Suprapubic skin (tissue), 4 donors: ENCODE data around the gene AGTR1. TPM values are rescaled to one million over a fixed set of nuclear protein-coding genes. Genes with fewer than 3 reads are reported as not detected.
"Not testable (repeated sequence)": the region's sequence is repeated elsewhere in the genome, so short reads cannot be mapped to it uniquely, and the experiment has no call there.

Experiments used
- DNase-seq, 2 donors: peaks; one replicate each; pipeline ENCODE4 v3.0.0-alpha.2; 2019; ENCODE audit warnings: low spot score in 2 of 2
- H3K27ac ChIP-seq: fragments of 200-600 bp; sonication (generic); one replicate; pipeline ENCODE4 v1.5.1; 2019
- H3K27me3 ChIP-seq: fragments of 200-600 bp; sonication (generic); one replicate; pipeline ENCODE4 v1.5.1; 2019
- H3K36me3 ChIP-seq: fragments of 200-600 bp; sonication (generic); one replicate; pipeline ENCODE4 v1.5.1; 2019
- H3K4me1 ChIP-seq: fragments of 200-600 bp; sonication (generic); one replicate; pipeline ENCODE4 v1.5.1; 2019
- H3K4me3 ChIP-seq: fragments of 200-600 bp; sonication (generic); one replicate; pipeline ENCODE4 v1.5.1; 2019; ENCODE audit warnings: mild to moderate bottlenecking
- H3K9me3 ChIP-seq: fragments of 200-600 bp; sonication (generic); one replicate; pipeline ENCODE4 v1.5.1; 2019
- CTCF ChIP-seq, 2 donors: fragments of 200-600 bp in 1 of 2; fragments of 450-650 bp in 1 of 2; sonication (generic) in 1 of 2; IDR thresholded peaks; one replicate each; pipeline ENCODE4 v1.5.1; 2016 to 2019; ENCODE audit warnings: antibody characterized with exemption in 2 of 2, mild to moderate bottlenecking in 1 of 2, moderate library complexity in 1 of 2
- EP300 ChIP-seq: sonication (generic); formaldehyde crosslinking; IDR thresholded peaks from one replicate; pipeline ENCODE4 v1.6.1; 2017; ENCODE audit warnings: antibody characterized with exemption
- POLR2A ChIP-seq, 2 donors: fragments of 450-650 bp; IDR thresholded peaks; one replicate each; pipeline ENCODE4 v1.6.1; 2017; ENCODE audit warnings: antibody characterized with exemption in 2 of 2, mild to moderate bottlenecking in 2 of 2, moderate library complexity in 2 of 2
- POLR2AphosphoS5 ChIP-seq, 3 donors: sonication (generic); formaldehyde crosslinking; IDR thresholded peaks; one replicate each; pipeline ENCODE4 v1.6.1; 2017; ENCODE audit warnings: antibody characterized with exemption in 3 of 3
- WGBS: methylation state at CpG from one replicate; pipeline ENCODE4 v1.1.5; 2018; 5-methylcytosine and 5-hydroxymethylcytosine counted together
- total RNA-seq, 4 donors: library from RNA; depleted of rRNA; stranded (reverse); fragments of >200 nt; gene quantifications; one replicate each; pipeline ENCODE4 v1.1.0, GENCODE V29; 2016

Gene AGTR1
- total RNA-seq, 4 donors from 2014 or later, result 6.3 to 17.4 (median 14.1) TPM

GRCh38 chr3:148763986-148764935 lies 66.6 kb downstream of the AGTR1 start:
- Histone ChIP-seq H3K27ac (no peak overlapping the region), H3K36me3 (no peaks in the 10 kb centered on the region), H3K4me1 (no peaks in the 10 kb centered on the region), H3K9me3 (no peaks in the 10 kb centered on the region), H3K4me3 (no peak overlapping the region), H3K27me3 (no peaks in the 10 kb centered on the region)
- 45% methylated on average over 1 of the region's 1 CpG for WGBS
- DNase-seq, result no peak
- no peak for TF ChIP-seq POLR2A (IDR thresholded peaks at IDR 0.05)
- no peak for TF ChIP-seq CTCF (IDR thresholded peaks at IDR 0.05)
- no peak for TF ChIP-seq EP300
- no peak for TF ChIP-seq POLR2AphosphoS5 (IDR thresholded peaks at IDR 0.05)

GRCh38 chr3:148772361-148772760 lies 74.7 kb downstream of the AGTR1 start:
- Histone ChIP-seq H3K9me3 (no peaks in the 10 kb centered on the region), H3K4me1 (no peaks in the 10 kb centered on the region), H3K36me3 (no peaks in the 10 kb centered on the region), H3K27me3 (no peaks in the 10 kb centered on the region), H3K4me3 (no peak overlapping the region), H3K27ac (no peak overlapping the region)
- WGBS, result 29% methylated on average over 2 of the region's 2 CpGs
- no peak for TF ChIP-seq CTCF (IDR thresholded peaks at IDR 0.05)
- no peak for TF ChIP-seq POLR2A (IDR thresholded peaks at IDR 0.05)
- TF ChIP-seq POLR2AphosphoS5 (IDR thresholded peaks at IDR 0.05), result no peak
- no peak for TF ChIP-seq EP300
- no peak for DNase-seq

- Histone ChIP-seq H3K36me3 (no peaks in the 10 kb centered on the region), H3K4me1 (no peaks in the 10 kb centered on the region), H3K27me3 (no peaks in the 10 kb centered on the region), H3K27ac (no peak overlapping the region), H3K4me3 (no peak overlapping the region), H3K9me3 (no peaks in the 10 kb centered on the region)
- TF ChIP-seq POLR2A (IDR thresholded peaks at IDR 0.05), result no peak
- no peak for TF ChIP-seq CTCF (IDR thresholded peaks at IDR 0.05)
- TF ChIP-seq POLR2AphosphoS5 (IDR thresholded peaks at IDR 0.05), result no peak
- no peak for DNase-seq
Measured at GRCh38 chr3:148772835-148773234, 75.1 kb downstream of the AGTR1 start.

DNA sequence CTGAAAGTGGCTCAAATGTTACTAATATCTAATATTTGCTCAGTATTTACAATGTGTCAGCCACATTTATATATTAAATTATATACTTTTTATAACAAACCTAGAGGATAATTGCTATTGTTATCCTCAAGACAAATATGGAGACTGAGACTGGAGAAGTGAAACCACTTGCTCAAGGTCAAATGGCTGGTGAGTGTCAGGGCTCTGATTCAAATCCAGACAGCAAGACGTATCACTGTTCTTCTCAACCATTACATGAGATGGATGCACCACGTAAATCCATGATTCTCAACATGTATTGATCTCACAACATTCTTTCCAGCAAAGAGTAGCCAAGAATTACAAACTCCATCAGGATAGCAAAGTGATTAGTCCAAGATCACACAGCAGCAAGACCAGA lies 76.1 kb downstream of the AGTR1 start:
- Histone ChIP-seq H3K4me1 (no peaks in the 10 kb centered on the region), H3K9me3 (no peaks in the 10 kb centered on the region), H3K27ac (no peak overlapping the region), H3K36me3 (no peaks in the 10 kb centered on the region), H3K27me3 (no peaks in the 10 kb centered on the region), H3K4me3 (no peak overlapping the region)
- TF ChIP-seq CTCF (IDR thresholded peaks at IDR 0.05) (no peak), POLR2AphosphoS5 (IDR thresholded peaks at IDR 0.05) (no peak), POLR2A (IDR thresholded peaks at IDR 0.05) (no peak), EP300 (no peak)
- WGBS, result 77% methylated on average over 2 of the region's 2 CpGs
- DNase-seq, result no peak

DNA sequence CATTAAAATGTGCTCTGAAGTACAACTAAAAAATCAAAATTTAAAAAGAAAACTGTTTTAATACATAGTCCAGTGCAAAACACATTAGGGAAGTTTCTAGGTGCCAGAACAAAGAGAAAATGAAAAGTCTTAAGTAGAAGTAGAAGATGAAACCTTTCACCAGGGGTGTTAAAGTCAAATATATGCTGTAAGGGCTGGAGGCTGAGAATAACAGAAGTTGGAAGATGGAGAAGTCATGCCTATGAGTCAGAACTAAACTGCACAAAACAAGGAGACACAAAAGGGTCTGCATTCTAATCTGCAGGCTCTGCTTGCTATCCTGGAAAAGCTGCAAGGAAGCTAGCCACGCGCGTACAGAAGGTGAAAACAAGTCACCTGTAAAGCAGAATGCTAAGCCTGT lies 81.2 kb downstream of the AGTR1 start:
- 99% methylated on average over 3 of the region's 3 CpGs for WGBS
- TF ChIP-seq POLR2AphosphoS5 (IDR thresholded peaks at IDR 0.05), result no peak
- no peak for TF ChIP-seq POLR2A (IDR thresholded peaks at IDR 0.05)
- no peak for TF ChIP-seq EP300
- no peak for TF ChIP-seq CTCF (IDR thresholded peaks at IDR 0.05)
- Histone ChIP-seq H3K9me3 (no peaks in the 10 kb centered on the region), H3K4me1 (no peaks in the 10 kb centered on the region), H3K36me3 (no peaks in the 10 kb centered on the region), H3K27ac (no peak overlapping the region), H3K4me3 (no peak overlapping the region), H3K27me3 (no peaks in the 10 kb centered on the region)
- DNase-seq, result no peak

- not testable (repeated sequence) for H3K36me3 ChIP-seq, H3K27me3 ChIP-seq, H3K9me3 ChIP-seq, DNase-seq, H3K4me1 ChIP-seq, H3K4me3 ChIP-seq, H3K27ac ChIP-seq
- 88% methylated on average over 6 of the region's 6 CpGs for WGBS
Measured at GRCh38 chr3:148785026-148785425, 87.3 kb downstream of the AGTR1 start.

DNA sequence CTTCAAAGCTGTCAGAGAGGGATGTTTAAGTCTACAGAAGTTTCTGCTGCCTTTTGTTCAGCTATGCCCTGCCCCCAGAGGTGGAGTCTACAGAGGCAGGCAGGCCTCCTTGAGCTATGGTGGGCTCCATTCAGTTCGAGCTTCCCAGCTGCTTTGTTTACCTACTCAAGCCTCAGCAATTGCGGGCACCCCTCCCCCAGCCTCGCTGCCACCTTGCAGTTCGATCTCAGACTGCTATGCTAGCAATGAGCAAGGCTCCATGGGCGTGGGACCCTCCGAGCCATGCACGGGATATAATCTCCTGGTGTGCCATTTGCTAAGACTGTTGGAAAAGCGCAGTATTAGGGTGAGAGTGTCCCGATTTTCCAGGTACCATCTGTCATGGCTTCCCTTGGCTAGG lies 88.5 kb downstream of the AGTR1 start:
- not testable (repeated sequence) for DNase-seq, H3K27ac ChIP-seq, H3K4me1 ChIP-seq, H3K9me3 ChIP-seq, H3K36me3 ChIP-seq, H3K27me3 ChIP-seq, H3K4me3 ChIP-seq
- WGBS, result 95% methylated on average over 9 of the region's 9 CpGs
